Prostate gland (tissue), 2 donors: ENCODE data around the gene STKLD1. TPM values are rescaled to one million over a fixed set of nuclear protein-coding genes. Genes with fewer than 3 reads are reported as not detected.
A peak's percentile ranks its signal among the peaks of the same experiment; 100 is the strongest.

Experiments used
- DNase-seq: peaks from one replicate; pipeline ENCODE4 v3.0.0-alpha.2; 2019; ENCODE audit warnings: low spot score
- H3K27ac ChIP-seq, 2 donors: fragments of 200-600 bp; sonication (generic); 2 replicates each; pipeline ENCODE4 v1.5.1; 2017 to 2019
- H3K27me3 ChIP-seq: fragments of 200-600 bp; sonication (generic); replicated peaks from 2 replicates; pipeline ENCODE4 v1.5.1; 2019; ENCODE audit not compliant: insufficient read depth
- H3K36me3 ChIP-seq, 2 donors: fragments of 200-600 bp; sonication (generic); 1 replicate in 1 of 2; 2 replicates in 1 of 2; pipeline versions ENCODE4 v1.5.1 to v1.8.1; 2017 to 2019
- H3K4me1 ChIP-seq: fragments of 200-600 bp; sonication (generic); replicated peaks from 2 replicates; pipeline ENCODE4 v1.5.1; 2019
- H3K4me3 ChIP-seq, 2 donors: fragments of 200-600 bp; sonication (generic); 2 replicates each; pipeline ENCODE4 v1.5.1; 2017 to 2019
- H3K9me3 ChIP-seq: fragments of 200-600 bp; sonication (generic); 2 replicates; pipeline ENCODE4 v1.5.1; 2017
- POLR2A ChIP-seq: fragments of 450-650 bp; IDR thresholded peaks from one replicate; pipeline ENCODE4 v1.6.1; 2016; ENCODE audit warnings: antibody characterized with exemption, mild to moderate bottlenecking
- POLR2AphosphoS5 ChIP-seq: sonication (generic); formaldehyde crosslinking; IDR thresholded peaks from one replicate; pipeline ENCODE4 v1.6.1; 2017; ENCODE audit warnings: antibody characterized with exemption
- WGBS: methylation state at CpG from one replicate; pipeline ENCODE4 v1.1.5; 2018; 5-methylcytosine and 5-hydroxymethylcytosine counted together
- intact Hi-C: fragments of 100-400 bp; cut with DNase I; formaldehyde crosslinking; loops from one replicate; pipeline ENCODE4 v1.14.2; 2022
- total RNA-seq, 2 donors: library from RNA; depleted of rRNA; stranded (reverse); fragments of >200 nt; gene quantifications; one replicate each; pipeline ENCODE4 v1.1.0, GENCODE V29; 2016
- TF ChIP-seq, protein P1 (sequence below), 4 experiments: fragments of 200-600 bp in 2 of 4; fragments of 450-650 bp in 2 of 4; sonication (generic) in 2 of 4; IDR thresholded peaks; 1 replicate in 3 of 4; 2 replicates in 1 of 4; pipeline ENCODE4 v1.5.1; 2016 to 2019; ENCODE audit warnings: antibody characterized with exemption in 4 of 4, mild to moderate bottlenecking in 2 of 4, moderate library complexity in 2 of 4

The STKLD1 gene
- total RNA-seq, 2 donors from 2014 or later, result 0.87 to 1.0 TPM

DNA sequence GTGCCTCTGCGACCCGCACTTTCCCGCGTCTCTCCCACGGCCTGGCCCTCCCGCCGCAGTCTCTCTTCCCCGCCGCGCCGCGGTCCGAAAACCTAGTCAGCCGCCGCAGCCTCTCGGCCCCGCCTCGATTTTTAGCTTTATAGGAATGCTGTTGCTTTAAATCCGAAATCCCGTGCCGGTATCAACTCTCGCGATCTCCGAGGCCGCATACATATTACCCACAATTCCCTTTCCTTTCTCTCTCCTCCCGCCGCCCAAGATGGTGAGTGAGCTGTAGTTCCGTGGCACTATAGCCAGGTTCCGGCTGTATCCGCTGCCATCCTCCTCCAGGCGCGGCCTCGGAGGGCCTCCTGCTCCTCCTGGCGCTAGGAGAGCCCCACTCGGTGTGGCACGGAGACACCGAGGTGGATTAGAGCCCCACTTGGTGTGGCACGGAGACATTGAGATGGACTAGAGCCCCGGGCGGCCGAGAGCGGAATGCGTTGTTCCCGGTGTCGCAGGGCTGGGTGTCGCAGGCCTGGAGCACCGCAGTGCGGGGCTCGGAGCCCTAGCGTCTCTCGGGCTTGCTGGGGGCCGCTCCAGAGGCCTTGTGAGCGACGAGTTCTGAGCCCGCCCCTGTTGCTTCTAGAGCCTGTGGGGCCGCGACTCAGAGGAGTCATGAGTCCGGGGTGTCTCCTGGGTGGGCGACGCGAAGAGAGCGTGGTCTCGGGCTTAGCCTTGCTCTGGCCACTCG, 28.0 kb upstream of the STKLD1 start, which contains the start of the genes MED22 and RPL7A:
TSS of gene MED22 (minus strand) at position 147 of the 733 bp plus-strand sequence. CDS start 1,469 bp downstream, outside the sequence.
TSS of gene RPL7A (plus strand) at position 234 of the 733 bp plus-strand sequence. CDS start at position 260, 26 bp downstream.
- intact Hi-C loops, result no loop called here
- TF ChIP-seq POLR2A (peak; percentile 52), POLR2AphosphoS5 (peak; percentile 96)
- TF ChIP-seq, protein P1, sequence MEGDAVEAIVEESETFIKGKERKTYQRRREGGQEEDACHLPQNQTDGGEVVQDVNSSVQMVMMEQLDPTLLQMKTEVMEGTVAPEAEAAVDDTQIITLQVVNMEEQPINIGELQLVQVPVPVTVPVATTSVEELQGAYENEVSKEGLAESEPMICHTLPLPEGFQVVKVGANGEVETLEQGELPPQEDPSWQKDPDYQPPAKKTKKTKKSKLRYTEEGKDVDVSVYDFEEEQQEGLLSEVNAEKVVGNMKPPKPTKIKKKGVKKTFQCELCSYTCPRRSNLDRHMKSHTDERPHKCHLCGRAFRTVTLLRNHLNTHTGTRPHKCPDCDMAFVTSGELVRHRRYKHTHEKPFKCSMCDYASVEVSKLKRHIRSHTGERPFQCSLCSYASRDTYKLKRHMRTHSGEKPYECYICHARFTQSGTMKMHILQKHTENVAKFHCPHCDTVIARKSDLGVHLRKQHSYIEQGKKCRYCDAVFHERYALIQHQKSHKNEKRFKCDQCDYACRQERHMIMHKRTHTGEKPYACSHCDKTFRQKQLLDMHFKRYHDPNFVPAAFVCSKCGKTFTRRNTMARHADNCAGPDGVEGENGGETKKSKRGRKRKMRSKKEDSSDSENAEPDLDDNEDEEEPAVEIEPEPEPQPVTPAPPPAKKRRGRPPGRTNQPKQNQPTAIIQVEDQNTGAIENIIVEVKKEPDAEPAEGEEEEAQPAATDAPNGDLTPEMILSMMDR (IDR thresholded peaks at IDR 0.05), result peak in 2 of 4 experiments; percentile 23 to 34
- H3K36me3 ChIP-seq, result peaks cover 12 to 27% of the 10 kb centered on the region in 2 donors

GRCh38 chr9:133348718-133349573, 27.2 kb upstream of the STKLD1 start:
- Histone ChIP-seq H3K36me3 (peaks cover 12 to 20% of the 10 kb centered on the region in 2 donors), H3K4me1 (peaks cover 19% of the 10 kb centered on the region), H3K4me3 (peak overlapping the region; percentile 96), H3K27me3 (no peaks in the 10 kb centered on the region), H3K27ac (peak overlapping the region; percentile 88 to 89), H3K9me3 (no peaks in the 10 kb centered on the region)
- intact Hi-C loops, result no loop called here
- DNase-seq, result no peak
- TF ChIP-seq POLR2AphosphoS5, result no peak
- TF ChIP-seq, protein P1 (IDR thresholded peaks at IDR 0.05), result no peak
- no peak for TF ChIP-seq POLR2A
- 17% methylated on average over 25 of the region's 25 CpGs for WGBS

More for the DNA sequence above, 28.0 kb upstream of the STKLD1 start, which contains the start of the genes MED22 and RPL7A:
- Histone ChIP-seq H3K27me3 (no peaks in the 10 kb centered on the region), H3K4me1 (peaks cover 19% of the 10 kb centered on the region), H3K4me3 (peak within 1 kb of the TSS; percentile 96), H3K9me3 (no peaks in the 10 kb centered on the region), H3K27ac (peak within 1 kb of the TSS; percentile 88 to 89)
- under 1% methylated on average over 56 of the region's 64 CpGs for WGBS
- DNase-seq, result peak; percentile 94

- WGBS, result 78% methylated on average over 15 of the region's 15 CpGs
- peaks cover 20% of the 10 kb centered on the region for H3K4me1 ChIP-seq
- no peak for DNase-seq
- peak overlapping the region in 1 of 2 donors; percentile 88 for H3K27ac ChIP-seq
- intact Hi-C loops, result no loop called here
- no peaks in the 10 kb centered on the region for H3K9me3 ChIP-seq
- H3K36me3 ChIP-seq, result peaks cover 15 to 16% of the 10 kb centered on the region in 2 donors
- H3K4me3 ChIP-seq, result no peak overlapping the region
- TF ChIP-seq POLR2AphosphoS5, result no peak
- no peak for TF ChIP-seq POLR2A
- TF ChIP-seq, protein P1 (IDR thresholded peaks at IDR 0.05), result no peak
- no peaks in the 10 kb centered on the region for H3K27me3 ChIP-seq
Measured at GRCh38 chr9:133349965-133350616, 26.1 kb upstream of the STKLD1 start.

- Histone ChIP-seq H3K4me1 (peaks cover 23% of the 10 kb centered on the region), H3K27me3 (no peaks in the 10 kb centered on the region), H3K4me3 (no peak overlapping the region), H3K27ac (no peak overlapping the region), H3K36me3 (peaks cover 15 to 16% of the 10 kb centered on the region in 2 donors), H3K9me3 (no peaks in the 10 kb centered on the region)
- intact Hi-C loops, result no loop called here
- DNase-seq, result no peak
- WGBS, result 89% methylated on average over 3 of the region's 3 CpGs
- TF ChIP-seq, protein P1 (IDR thresholded peaks at IDR 0.05), result no peak
- TF ChIP-seq POLR2A (no peak), POLR2AphosphoS5 (no peak)
Measured at GRCh38 chr9:133351526-133351907, 24.6 kb upstream of the STKLD1 start.
